ENCODE measurements around the gene TGFB1. TPM values are rescaled to one million over a fixed set of nuclear protein-coding genes. Genes with fewer than 3 reads are reported as not detected.

The TGFB1 gene
- total RNA-seq, 1 experiment from 2014 or later = 10.4 TPM

- TF ChIP-seq TP53 (CRISPR knock-in tag; IDR thresholded peaks at IDR 0.05) = no peak
- TF ChIP-seq JUN (CRISPR knock-in tag; IDR thresholded peaks at IDR 0.05) = no peak
- TF ChIP-seq USF1 (CRISPR knock-in tag; IDR thresholded peaks at IDR 0.05) = no peak
- no peak for TF ChIP-seq MYBL2 (CRISPR knock-in tag; IDR thresholded peaks at IDR 0.05)
- no peak for TF ChIP-seq ESRRA (CRISPR knock-in tag; IDR thresholded peaks at IDR 0.05; ENCODE audit: borderline replicate concordance)
- TF ChIP-seq ATF6 (CRISPR knock-in tag; IDR thresholded peaks at IDR 0.05) = no peak
- TF ChIP-seq ATF3 (CRISPR knock-in tag; conservative IDR thresholded peaks at IDR 0.05) = no peak
- TF ChIP-seq ZSCAN18 (CRISPR knock-in tag; IDR thresholded peaks at IDR 0.05) = no peak
Measured at GRCh38 chr19:41373993-41374392, 20.3 kb upstream of the TGFB1 start (continued).

- POLR2A ChIA-PET = interaction anchor here (0.6 kb wide), 1 partner anchor 46 kb away, joined by 3 read pairs; no protein-coding TSS in a partner anchor
Measured at GRCh38 chr19:41372501-41372900, 18.8 kb upstream of the TGFB1 start.

More at GRCh38 chr19:41372501-41372900, 18.8 kb upstream of the TGFB1 start:
- DNase-seq (ENCODE audit: low spot score) (no peak), ATAC-seq (no peak)
- H3K4me3 Mint-ChIP-seq = no peak overlapping the region
- H3K4me1 Mint-ChIP-seq = peaks cover 10% of the 10 kb centered on the region
- H3K27me3 Mint-ChIP-seq (ENCODE audit: low read depth) = peaks cover 13% of the 10 kb centered on the region
- no peak for TF ChIP-seq PRRX2 (CRISPR knock-in tag; IDR thresholded peaks at IDR 0.05)
- no peak for TF ChIP-seq ZNF416 (CRISPR knock-in tag; IDR thresholded peaks at IDR 0.05)
- no peak for TF ChIP-seq ZNF281 (CRISPR knock-in tag; IDR thresholded peaks at IDR 0.05)
- TF ChIP-seq ZNF232 (CRISPR knock-in tag; IDR thresholded peaks at IDR 0.05) = no peak
- no peak for TF ChIP-seq ZNF423 (CRISPR knock-in tag; IDR thresholded peaks at IDR 0.05)
- TF ChIP-seq ZNF532 (CRISPR knock-in tag; IDR thresholded peaks at IDR 0.05; ENCODE audit: borderline replicate concordance) = no peak
- TF ChIP-seq USF1 (CRISPR knock-in tag; IDR thresholded peaks at IDR 0.05) = no peak
- no peak for TF ChIP-seq RORB (CRISPR knock-in tag; IDR thresholded peaks at IDR 0.05)
- TF ChIP-seq ZSCAN18 (CRISPR knock-in tag; IDR thresholded peaks at IDR 0.05) = no peak
- CTCF ChIA-PET = interaction anchor here (0.8 to 1.0 kb wide), 2 partner anchors 19 to 31 kb away, joined by 3 to 4 read pairs; no protein-coding TSS in a partner anchor
- no peaks in the 10 kb centered on the region for H3K36me3 Mint-ChIP-seq
- no peaks in the 10 kb centered on the region for H3K9me3 Mint-ChIP-seq
- peak overlapping the region; percentile 93; the same call in 1 of the 2 replicates for H3K27ac Mint-ChIP-seq
